Stimulated activated CD4-positive, alpha-beta T cell treated with anti-CD3 and anti-CD28 coated beads, Interleukin-4, amount 100 ng/mL, for 1 hour (primary cell): ENCODE results near the gene CSF3.

Experiments used
- DNase-seq: peaks from one replicate; pipeline ENCODE4 v3.0.0-alpha.2; 2020

The CSF3 gene

GRCh38 chr17:40025991-40026815 lies 11.0 kb downstream of the CSF3 start:
- DNase-seq: peak; percentile 33

DNA sequence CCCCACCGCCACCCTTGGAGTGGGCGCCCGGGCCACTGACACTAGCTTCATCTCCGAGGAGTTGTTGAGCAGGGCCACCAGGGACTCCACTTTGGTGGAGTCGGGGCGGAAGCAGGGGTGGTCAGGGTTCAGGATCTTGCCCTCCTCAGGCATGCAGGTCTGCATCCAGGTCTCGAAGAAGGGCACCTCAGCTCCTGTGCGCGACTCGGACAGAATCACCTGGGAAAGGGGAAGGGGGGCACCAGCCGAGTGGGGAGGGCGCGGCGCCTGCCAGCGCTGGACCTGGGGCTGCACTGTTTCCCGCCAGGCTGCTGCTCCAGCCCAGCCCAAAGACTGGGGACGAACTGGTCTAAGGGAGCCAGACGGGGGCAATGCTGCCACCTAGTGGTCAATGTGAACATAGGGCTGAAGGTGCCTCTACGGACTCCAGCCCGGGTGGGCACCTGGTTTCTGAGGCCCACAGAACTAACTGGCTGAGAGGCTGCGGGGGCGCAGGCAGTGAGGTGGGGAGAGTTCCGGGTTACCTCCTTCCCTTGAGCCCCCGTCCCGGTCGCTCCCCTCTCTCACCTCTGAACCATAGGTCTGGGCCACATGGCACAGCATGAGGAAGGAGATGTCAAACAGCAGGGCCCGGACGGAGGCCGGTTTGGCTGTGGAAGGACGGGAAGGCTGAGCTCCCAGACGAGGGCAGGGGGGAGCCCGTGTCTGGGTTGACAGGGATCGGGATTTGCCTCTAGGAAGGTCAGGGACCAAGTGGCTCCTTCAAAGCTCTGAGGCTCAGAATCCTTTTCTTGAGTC lies 11.8 kb downstream of the CSF3 start:
- DNase-seq: peak; percentile 73

- DNase-seq: no peak
Observed at GRCh38 chr17:40027614-40028012, 12.4 kb downstream of the CSF3 start.

DNA sequence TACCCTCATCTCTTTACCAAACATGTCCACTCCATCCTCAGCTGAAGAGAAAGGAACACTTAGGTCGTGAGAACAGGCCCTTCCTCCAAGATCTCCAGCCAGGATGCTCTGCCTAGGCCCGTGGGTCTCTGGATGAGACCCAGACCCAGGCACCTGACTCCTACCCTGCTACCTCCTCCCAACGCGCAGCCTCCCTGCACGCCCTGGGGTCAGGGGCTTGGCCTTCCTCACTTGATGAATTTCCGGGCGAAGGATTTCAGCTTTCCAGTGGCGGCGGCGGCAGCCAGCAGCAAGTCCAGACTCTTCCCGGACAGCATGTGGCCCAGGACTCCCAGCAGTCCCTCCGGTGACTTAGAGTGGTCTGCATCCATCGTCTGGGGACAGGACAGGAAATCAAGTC lies 13.4 kb downstream of the CSF3 start:
- DNase-seq: no peak

DNA sequence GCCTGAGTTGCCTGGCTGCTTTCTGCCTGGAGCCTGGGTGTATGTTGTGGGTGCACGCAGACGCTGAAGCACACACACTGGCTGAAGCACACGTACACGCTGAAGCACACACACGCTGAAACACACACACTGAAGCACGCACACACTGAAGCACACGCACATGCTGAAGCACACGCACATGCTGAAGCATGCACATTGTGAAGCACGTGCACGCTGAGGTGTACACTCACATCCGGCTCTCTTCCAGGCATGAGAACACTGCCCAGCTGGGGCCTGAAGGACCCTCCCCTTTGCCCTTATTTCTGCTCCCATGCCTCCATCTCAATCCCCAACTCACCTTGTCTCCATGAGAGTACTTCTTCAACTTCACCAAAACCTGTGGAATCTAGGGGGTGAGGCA lies 16.5 kb downstream of the CSF3 start:
- no peak for DNase-seq

GRCh38 chr17:40032322-40033320 lies 17.4 kb downstream of the CSF3 start:
- DNase-seq: no peak

- DNase-seq: no peak
Observed at GRCh38 chr17:40033339-40033738, 18.1 kb downstream of the CSF3 start.

GRCh38 chr17:40034426-40035161 lies 19.4 kb downstream of the CSF3 start:
- no peak for DNase-seq

- DNase-seq: no peak
Observed at GRCh38 chr17:40035162-40035559, 19.9 kb downstream of the CSF3 start.

GRCh38 chr17:40038882-40039513 lies 23.8 kb downstream of the CSF3 start:
- DNase-seq: no peak

GRCh38 chr17:40041196-40041595 lies 26.0 kb downstream of the CSF3 start:
- no peak for DNase-seq

DNA sequence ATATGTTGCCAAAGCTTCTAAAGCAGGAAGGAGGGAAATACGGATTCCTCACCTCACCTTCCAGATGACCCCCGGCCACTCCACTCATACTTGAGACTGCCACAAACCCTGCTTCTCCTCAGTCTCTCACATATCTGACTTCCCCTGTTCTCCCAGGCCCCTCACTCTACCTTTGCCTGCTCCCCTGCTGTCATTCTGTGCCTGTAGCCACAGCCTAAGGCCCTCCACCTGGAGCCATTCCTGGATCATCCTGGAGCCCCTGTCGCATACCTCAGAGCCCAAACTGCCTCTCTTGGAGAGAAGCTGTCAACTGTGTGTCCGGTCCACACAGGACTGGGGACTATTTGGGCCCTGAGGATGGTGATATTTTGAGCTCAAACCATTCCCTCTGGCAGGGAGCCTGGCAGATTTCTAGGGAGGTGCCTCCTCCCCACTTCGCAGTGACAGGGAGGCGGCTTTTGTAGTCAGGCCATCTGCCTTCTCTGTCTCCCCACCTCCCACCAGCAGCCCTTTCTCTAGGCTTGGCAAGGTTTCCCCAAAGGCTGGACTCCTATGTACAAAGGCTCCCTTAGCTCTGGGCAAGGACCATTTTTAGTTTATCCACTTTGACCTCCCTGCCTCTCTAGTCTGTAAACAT lies 41.3 kb downstream of the CSF3 start:
- no peak for DNase-seq

- DNase-seq: no peak
Observed at GRCh38 chr17:40058186-40058784, 43.0 kb downstream of the CSF3 start.

DNA sequence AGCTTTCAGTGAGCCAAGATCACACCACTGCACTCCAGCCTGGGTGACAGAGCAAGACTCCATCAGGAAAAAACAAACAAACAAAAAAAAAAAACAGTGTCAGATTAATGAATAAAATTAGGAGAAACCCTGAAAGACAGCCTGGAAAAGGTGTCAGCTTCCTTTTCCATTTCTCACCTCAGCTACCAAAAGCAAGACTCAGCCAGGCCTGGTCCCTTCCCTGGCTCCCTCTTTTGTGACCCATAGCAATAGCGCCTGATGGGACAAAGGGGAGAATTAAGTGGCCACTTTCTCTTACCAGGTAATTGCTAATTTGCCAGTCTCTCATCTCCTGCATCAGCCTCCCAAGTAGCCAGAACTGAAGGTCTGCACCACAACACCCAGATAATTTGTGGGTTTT lies 43.6 kb downstream of the CSF3 start:
- DNase-seq: no peak

DNA sequence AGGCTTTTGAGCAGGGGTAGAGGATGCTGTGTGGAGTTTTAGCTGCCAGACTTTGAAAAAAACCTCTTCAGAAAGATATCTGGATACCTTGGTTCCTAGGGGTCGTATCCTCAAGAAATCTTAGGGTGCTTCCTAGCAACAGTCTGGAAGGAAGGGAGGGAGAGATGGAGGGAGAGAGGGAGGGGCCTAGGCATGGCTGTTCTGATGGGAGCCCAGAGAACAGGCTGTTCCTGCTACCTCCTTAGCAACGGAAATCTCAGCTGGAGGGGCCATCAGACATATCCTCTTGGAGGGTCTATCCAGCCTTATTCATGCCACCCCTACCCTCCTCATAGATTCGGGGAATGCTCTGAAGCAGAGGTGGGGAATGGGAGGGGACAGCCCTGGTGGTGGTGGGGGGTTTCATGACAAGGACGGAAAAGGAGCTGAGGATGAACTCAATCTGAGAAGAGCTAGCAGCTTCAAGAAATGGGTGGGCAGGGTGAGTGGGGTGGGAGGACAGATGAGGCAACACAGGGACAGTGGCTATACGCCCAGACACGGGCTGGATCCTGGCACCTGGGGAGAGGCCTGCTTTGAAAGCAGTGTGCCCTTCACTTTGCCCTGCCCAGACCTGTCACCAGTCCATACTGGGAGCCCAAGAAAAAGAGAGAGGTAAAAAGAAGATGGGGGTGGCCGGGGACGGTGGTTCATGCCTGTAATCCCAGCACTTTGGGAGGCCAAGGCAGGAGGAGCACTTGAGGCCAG lies 44.7 kb downstream of the CSF3 start:
- DNase-seq: no peak

DNA sequence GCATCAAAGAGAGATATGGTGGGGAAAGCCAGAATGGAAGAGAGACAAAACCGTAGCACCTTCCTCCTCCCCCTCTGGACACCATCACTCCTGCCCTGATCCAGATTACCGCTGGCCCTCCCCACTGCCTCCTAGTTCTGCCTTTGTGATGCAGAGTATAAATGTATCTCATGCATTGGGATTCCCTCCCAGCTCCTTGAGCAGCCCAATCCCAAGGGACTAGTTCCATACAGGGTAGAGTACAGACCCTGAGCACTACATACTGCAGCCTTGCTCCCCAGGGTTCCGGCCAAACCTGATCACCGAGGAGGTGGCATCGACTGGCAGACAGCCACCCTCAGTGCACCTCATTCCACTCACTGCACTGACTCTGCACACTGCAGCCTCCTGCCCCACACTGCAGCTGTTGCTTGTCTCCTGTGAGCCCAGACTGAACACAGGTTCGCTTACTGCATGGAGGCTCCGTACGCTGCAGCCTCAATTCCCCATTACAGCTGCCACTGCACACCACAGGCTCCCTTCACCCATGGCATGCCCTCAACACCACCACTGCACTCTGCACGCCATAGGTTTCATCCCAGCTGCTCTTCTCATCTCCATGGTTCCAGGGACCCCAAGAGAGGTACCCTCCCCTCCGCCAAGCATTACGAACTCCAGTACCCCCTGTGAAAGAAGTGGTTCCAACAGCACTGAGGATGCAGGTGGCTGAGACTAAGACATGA lies 45.8 kb downstream of the CSF3 start:
- DNase-seq: no peak

- DNase-seq: no peak
Observed at GRCh38 chr17:40061609-40062038, 46.4 kb downstream of the CSF3 start.

DNA sequence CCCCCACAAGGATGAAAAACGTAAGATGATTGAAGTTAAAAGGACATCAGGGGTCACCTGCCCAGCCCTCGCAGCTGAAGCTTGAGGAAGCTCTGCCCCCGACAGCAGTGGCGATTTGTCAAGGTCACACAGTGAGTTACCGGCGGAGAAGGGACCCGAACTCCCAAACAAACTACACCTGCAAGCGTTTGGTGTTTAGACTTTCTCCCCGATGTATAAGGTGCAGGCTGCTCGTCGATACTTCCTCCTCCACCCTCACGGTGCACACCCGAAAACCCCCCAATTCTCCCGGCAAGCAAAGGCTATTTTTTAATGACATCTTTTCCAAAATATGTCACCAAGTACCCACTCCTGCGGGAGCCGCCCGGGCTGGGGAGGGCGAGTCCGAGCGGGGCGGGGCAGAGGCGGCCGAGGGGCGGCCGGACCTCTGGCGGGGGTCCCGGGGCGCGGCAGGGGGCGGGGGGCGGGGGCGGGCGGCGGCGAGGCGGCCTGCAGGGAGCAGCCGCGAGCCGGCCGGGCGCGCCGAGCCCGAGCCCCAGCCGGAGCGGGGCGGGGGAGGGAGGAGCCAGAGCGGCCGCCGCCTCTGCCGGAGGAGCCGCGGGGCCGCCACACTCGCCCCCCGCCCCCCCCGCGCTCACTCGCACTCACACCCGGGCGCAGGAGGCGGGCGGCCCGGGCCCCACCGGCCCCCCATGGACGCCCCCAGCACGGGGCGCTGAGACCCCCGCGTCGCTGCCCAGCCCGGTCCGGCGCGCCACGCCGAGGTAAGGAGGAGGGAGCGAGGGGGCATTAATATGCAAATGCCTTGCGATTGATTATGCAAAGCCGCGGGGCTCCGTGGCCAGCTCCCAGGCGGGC lies 47.3 kb downstream of the CSF3 start, which contains the start of gene THRA:
THRA (plus strand) TSS at position 637 of the 858 bp plus-strand sequence. CDS start 11,524 bp downstream, outside the sequence.
- DNase-seq: peak; percentile 77
